Neuronal stem cell (in vitro differentiated cells): ENCODE data around the gene BCR.
A peak's percentile ranks its signal among the peaks of the same experiment; 100 is the strongest.

Experiments used
- DNase-seq: peaks from one replicate; pipeline ENCODE4 v3.0.0-alpha.2; 2013; ENCODE audit warnings: low spot score
- H2AFZ ChIP-seq: one replicate; pipeline ENCODE4 v1.6.1; 2013; ENCODE audit warnings: mild to moderate bottlenecking, low read length, inconsistent platforms
- H2AK5ac ChIP-seq: 2 replicates; pipeline ENCODE4 v1.6.1; 2013; ENCODE audit warnings: low read depth, mild to moderate bottlenecking, inconsistent platforms, low read length, moderate library complexity, mixed read lengths
- H2BK120ac ChIP-seq: 2 replicates; pipeline ENCODE4 v1.6.1; 2013; ENCODE audit warnings: low read depth, mild to moderate bottlenecking, inconsistent platforms, low read length, moderate library complexity, mixed read lengths
- H2BK12ac ChIP-seq: one replicate; pipeline ENCODE4 v1.6.1; 2013; ENCODE audit warnings: low read length, inconsistent platforms
- H2BK15ac ChIP-seq: 2 replicates; pipeline ENCODE4 v1.6.1; 2013; ENCODE audit warnings: mild to moderate bottlenecking, low read length, inconsistent platforms, mixed read lengths
- H2BK5ac ChIP-seq: one replicate; pipeline ENCODE4 v1.6.1; 2013; ENCODE audit warnings: inconsistent platforms, mild to moderate bottlenecking, low read length, moderate library complexity
- H3K14ac ChIP-seq: one replicate; pipeline ENCODE4 v1.6.1; 2013; ENCODE audit warnings: low read length, inconsistent platforms
- H3K18ac ChIP-seq: 2 replicates; pipeline ENCODE4 v1.6.1; 2013; ENCODE audit warnings: low read length, inconsistent platforms
- H3K23ac ChIP-seq: 2 replicates; pipeline ENCODE4 v1.6.1; 2013; ENCODE audit warnings: low read depth, mild to moderate bottlenecking, mixed read lengths, low read length, inconsistent platforms; ENCODE audit not compliant: poor library complexity
- H3K27ac ChIP-seq: replicated peaks from 3 replicates; pipeline ENCODE4 v1.5.1; 2013; ENCODE audit warnings: low read length, inconsistent platforms
- H3K27me3 ChIP-seq, 3 experiments: 2 replicates each; pipeline ENCODE4 v1.6.1; 2013; ENCODE audit warnings: low read length in 3 of 3, mild to moderate bottlenecking in 2 of 3, inconsistent platforms in 1 of 3, low read depth in 1 of 3, mixed read lengths in 1 of 3, moderate library complexity in 1 of 3; ENCODE audit not compliant: control insufficient read depth in 3 of 3, insufficient read depth in 3 of 3
- H3K36me3 ChIP-seq, 2 donors: replicated peaks in 1 of 2; 2 replicates each; pipeline ENCODE4 v1.6.1; 2013; ENCODE audit warnings: low read length in 2 of 2; ENCODE audit not compliant: control insufficient read depth in 2 of 2, insufficient read depth in 2 of 2
- H3K4ac ChIP-seq: 2 replicates; pipeline ENCODE4 v1.6.1; 2013; ENCODE audit warnings: inconsistent platforms, mild to moderate bottlenecking, low read length, moderate library complexity
- H3K4me1 ChIP-seq, 2 donors: 1 replicate in 1 of 2; 2 replicates in 1 of 2; pipeline ENCODE4 v1.6.1; 2013; ENCODE audit warnings: low read length in 2 of 2, low read depth in 1 of 2; ENCODE audit not compliant: control insufficient read depth in 2 of 2, insufficient read depth in 1 of 2
- H3K4me2 ChIP-seq: one replicate; pipeline ENCODE4 v1.6.1; 2013; ENCODE audit warnings: mild to moderate bottlenecking, low read length, inconsistent platforms; ENCODE audit not compliant: insufficient read depth, poor library complexity, severe bottlenecking
- H3K4me3 ChIP-seq, 2 donors: 2 replicates each; pipeline ENCODE4 v1.5.1; 2013; ENCODE audit warnings: low read length in 2 of 2, mild to moderate bottlenecking in 2 of 2, inconsistent platforms in 1 of 2, moderate library complexity in 1 of 2
- H3K79me1 ChIP-seq: one replicate; pipeline ENCODE4 v1.6.1; 2013; ENCODE audit warnings: low read depth, mild to moderate bottlenecking, inconsistent platforms, low read length, moderate library complexity
- H3K9ac ChIP-seq: one replicate; pipeline ENCODE4 v1.6.1; 2013; ENCODE audit warnings: mild to moderate bottlenecking, low read depth, low read length, inconsistent platforms; ENCODE audit not compliant: poor library complexity
- H3K9me3 ChIP-seq, 2 donors: replicated peaks in 1 of 2; 2 replicates each; pipeline versions ENCODE3 to v1.6.1; 2013; ENCODE audit warnings: low read length in 2 of 2, mild to moderate bottlenecking in 2 of 2, inconsistent platforms in 1 of 2, low read depth in 1 of 2, mixed read lengths in 1 of 2, moderate library complexity in 1 of 2; ENCODE audit not compliant: control insufficient read depth in 2 of 2, insufficient read depth in 1 of 2
- H4K8ac ChIP-seq: one replicate; pipeline ENCODE4 v1.6.1; 2013; ENCODE audit warnings: low read depth, mild to moderate bottlenecking, inconsistent platforms, low read length, moderate library complexity
- H4K91ac ChIP-seq: one replicate; pipeline ENCODE4 v1.6.1; 2013; ENCODE audit warnings: low read length, low read depth, mild to moderate bottlenecking, inconsistent platforms; ENCODE audit not compliant: poor library complexity
- WGBS, 2 donors: extraction: QIAGEN DNeasy Blood & Tissue Kit; methylation state at CpG; one replicate each; pipeline ENCODE4 v1.1.7; 2013; ENCODE audit warnings: missing lambda C conversion rate in 2 of 2, mixed read lengths in 1 of 2; ENCODE audit not compliant: insufficient read length in 2 of 2, insufficient replicate concordance in 1 of 2; ENCODE audit errors: extremely low coverage in 2 of 2; 5-methylcytosine and 5-hydroxymethylcytosine counted together

Gene BCR

DNA sequence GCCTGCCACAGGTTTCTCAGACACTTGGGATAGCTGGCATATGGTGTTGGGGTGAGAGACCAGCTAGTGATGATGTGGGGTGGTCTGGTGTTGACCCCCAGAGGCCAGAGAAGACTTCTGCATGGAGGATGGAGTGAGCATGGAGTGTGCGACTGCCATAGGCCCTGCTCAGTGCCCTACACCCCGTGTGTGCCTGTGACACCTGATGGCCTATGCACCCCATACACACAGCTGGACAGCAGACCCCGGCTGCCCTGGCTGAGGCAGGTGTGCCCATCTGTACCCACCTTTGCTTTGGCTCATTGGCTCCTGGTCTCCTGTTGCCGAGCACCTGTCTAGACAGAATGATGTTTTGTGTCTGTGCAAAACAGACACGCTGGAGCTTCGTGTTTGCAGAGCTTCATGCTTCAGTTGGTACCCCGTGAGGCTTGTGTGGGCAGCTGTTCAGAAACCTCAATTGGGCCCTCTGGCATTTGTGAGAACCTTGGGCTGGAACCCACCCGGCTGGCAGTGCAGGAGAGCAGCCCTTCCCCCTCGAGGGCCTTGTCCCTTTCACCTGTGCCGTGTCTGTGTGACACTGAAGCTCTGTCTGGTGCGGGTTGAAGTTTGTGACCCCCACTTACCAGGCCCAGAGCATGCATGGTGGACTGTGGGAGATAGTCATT, 27.6 kb downstream of the BCR start:
- Histone ChIP-seq H2AFZ (no peak overlapping the region), H3K79me1 (peaks cover 6% of the 10 kb centered on the region), H3K27ac (peak overlapping the region; percentile 37), H2BK12ac (no peak overlapping the region), H3K27me3 (peaks cover 0 to 3% (median 0%) of the 10 kb centered on the region in 3 experiments), H2BK120ac (no peak overlapping the region), H3K9me3 (no peaks in the 10 kb centered on the region), H3K14ac (peak overlapping the region; percentile 83), H2AK5ac (peak overlapping the region; percentile 76), H2BK5ac (no peak overlapping the region), H3K4me2 (no peak overlapping the region), H4K91ac (no peak overlapping the region), H3K9ac (peak overlapping the region; percentile 64), H3K4ac (no peak overlapping the region), H2BK15ac (peak overlapping the region; percentile 28), H3K4me3 (no peak overlapping the region), H3K23ac (peak overlapping the region; percentile 92), H3K18ac (peak overlapping the region; percentile 92), H3K36me3 (peaks cover 4 to 56% of the 10 kb centered on the region in 2 donors), H3K4me1 (peaks cover 0 to 9% of the 10 kb centered on the region in 2 donors), H4K8ac (no peak overlapping the region)
- no peak for DNase-seq
- no CpG with 5 or more reads among the region's 11 CpGs for WGBS, 2 donors

DNA sequence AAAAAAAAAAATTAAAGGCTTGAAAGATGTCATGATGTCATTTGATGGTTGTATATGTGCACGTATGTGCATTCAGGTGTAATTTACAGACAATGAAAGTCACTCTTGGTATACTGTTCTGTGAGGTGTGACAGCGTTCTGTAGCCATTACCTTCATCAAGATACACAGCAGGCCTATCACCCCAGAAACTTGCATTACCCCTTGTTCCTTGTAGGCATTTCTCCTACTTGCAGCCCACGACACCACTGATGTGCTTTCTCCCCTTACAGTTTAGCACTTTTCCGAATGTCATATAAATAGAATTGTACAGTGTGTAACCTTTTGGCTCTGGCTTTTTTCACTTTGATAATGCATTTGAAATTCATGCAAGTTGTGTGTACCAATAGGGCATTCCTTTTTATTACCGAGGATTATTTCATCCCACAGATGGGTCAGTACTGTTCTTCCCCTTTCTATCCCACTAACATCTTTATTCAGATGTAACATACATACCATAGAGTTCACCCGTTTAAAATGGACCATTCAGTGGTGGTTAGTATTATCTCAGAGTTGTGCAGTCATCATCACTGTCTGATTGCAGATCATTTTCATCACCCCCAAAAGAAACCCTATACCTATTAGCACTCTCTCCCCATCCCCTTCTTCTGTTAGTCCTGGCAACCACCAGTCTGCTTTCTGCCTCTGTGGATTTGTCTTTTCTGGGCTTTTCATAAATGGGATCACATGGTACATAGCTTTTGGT, 30.3 kb downstream of the BCR start:
- no peak overlapping the region for H2AK5ac ChIP-seq
- H3K23ac ChIP-seq, result no peak overlapping the region
- no peak overlapping the region for H3K9ac ChIP-seq
- DNase-seq, result no peak
- no peak overlapping the region for H2BK15ac ChIP-seq
- H3K4me2 ChIP-seq, result no peak overlapping the region
- H3K27me3 ChIP-seq, result peaks cover 0 to 3% (median 0%) of the 10 kb centered on the region in 3 experiments
- H3K4me3 ChIP-seq, result no peak overlapping the region
- WGBS, 2 donors, result no CpG with 5 or more reads among the region's 6 CpGs
- H4K8ac ChIP-seq, result no peak overlapping the region
- no peak overlapping the region for H2AFZ ChIP-seq
- H3K36me3 ChIP-seq, result peaks cover 6 to 32% of the 10 kb centered on the region in 2 donors
- H2BK12ac ChIP-seq, result no peak overlapping the region
- peaks cover 0 to 11% of the 10 kb centered on the region in 2 donors for H3K4me1 ChIP-seq
- no peak overlapping the region for H3K18ac ChIP-seq
- H3K4ac ChIP-seq, result no peak overlapping the region
- H4K91ac ChIP-seq, result no peak overlapping the region
- no peak overlapping the region for H3K14ac ChIP-seq
- peaks cover 9% of the 10 kb centered on the region for H3K79me1 ChIP-seq
- H3K27ac ChIP-seq, result no peak overlapping the region
- no peaks in the 10 kb centered on the region for H3K9me3 ChIP-seq
- H2BK5ac ChIP-seq, result no peak overlapping the region
- H2BK120ac ChIP-seq, result no peak overlapping the region

DNA sequence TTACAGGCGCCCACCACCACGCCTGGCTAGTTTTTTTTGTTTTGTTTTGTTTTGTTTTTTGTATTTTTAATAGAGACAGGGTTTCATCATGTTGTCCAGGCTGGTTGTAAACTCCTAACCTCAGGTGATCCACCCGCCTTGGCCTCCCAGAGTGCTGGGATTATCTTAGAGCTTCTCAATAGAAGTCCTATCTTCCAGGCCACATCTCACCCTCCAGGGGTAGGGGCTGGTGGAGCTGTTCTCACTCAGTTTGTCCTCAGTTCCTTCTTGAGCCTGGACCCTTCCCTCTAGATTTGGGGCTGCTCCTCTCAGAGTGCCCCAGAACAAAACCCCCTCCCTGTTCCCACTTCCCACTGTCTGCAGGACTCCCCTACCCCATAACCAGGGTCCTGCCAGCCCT, 31.3 kb downstream of the BCR start:
- Histone ChIP-seq H3K4me3 (no peak overlapping the region), H3K18ac (peak overlapping the region; percentile 69), H3K4me2 (no peak overlapping the region), H3K27ac (no peak overlapping the region), H2AK5ac (no peak overlapping the region), H4K91ac (no peak overlapping the region), H4K8ac (no peak overlapping the region), H3K4me1 (peaks cover 0 to 11% of the 10 kb centered on the region in 2 donors), H2BK5ac (no peak overlapping the region), H2AFZ (no peak overlapping the region), H3K36me3 (peaks cover 5 to 27% of the 10 kb centered on the region in 2 donors), H3K27me3 (peaks cover 0 to 3% (median 0%) of the 10 kb centered on the region in 3 experiments), H3K4ac (no peak overlapping the region), H3K9ac (no peak overlapping the region), H2BK12ac (no peak overlapping the region), H3K9me3 (no peaks in the 10 kb centered on the region), H3K14ac (no peak overlapping the region), H3K23ac (peak overlapping the region; percentile 22), H2BK15ac (no peak overlapping the region), H3K79me1 (peaks cover 11% of the 10 kb centered on the region), H2BK120ac (no peak overlapping the region)
- DNase-seq, result no peak
- no CpG with 5 or more reads among the region's 3 CpGs for WGBS, 2 donors
